ENCODE data around the gene SATL1. TPM values are rescaled to one million over a fixed set of nuclear protein-coding genes. Genes with fewer than 3 reads are reported as not detected.

The SATL1 gene
- total RNA-seq, 1 experiment from 2014 or later = not detected

DNA sequence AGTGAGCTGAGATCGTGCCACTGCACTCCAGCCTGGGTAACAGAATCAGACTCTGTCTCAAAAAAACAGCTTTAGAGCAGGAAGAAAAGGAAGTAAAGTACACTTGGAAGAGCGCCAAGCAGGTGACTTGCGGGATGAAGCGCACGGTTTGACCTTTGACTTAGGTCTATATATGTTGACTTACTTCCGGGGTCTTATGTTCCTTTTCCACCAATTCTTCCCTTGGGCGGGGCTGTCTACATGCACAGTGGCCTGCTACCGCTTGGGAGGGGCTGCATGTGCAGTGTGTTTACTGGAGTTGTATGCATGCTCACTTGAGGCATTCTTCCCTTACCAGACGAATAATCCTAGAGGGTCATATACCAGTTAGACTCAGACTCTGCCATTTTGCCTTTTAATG, 131.3 kb downstream of the SATL1 start:
- no peaks in the 10 kb centered on the region for H3K9me3 ChIP-seq (ENCODE audit: control insufficient read depth in 1 of 2, insufficient read depth in 1 of 2, low read depth in 1 of 2, low read length in 2 of 2)
- no peaks in the 10 kb centered on the region for H3K27me3 ChIP-seq (ENCODE audit: insufficient read depth, low read length)
- ChIA-PET CTCF (no interaction called here), RAD21 (ENCODE audit: low non-redundant PET in 1 of 2, low total read pairs in 2 of 2, uncharacterized antibody in 2 of 2, unreplicated experiment in 2 of 2) (no interaction called here), POLR2A (no interaction called here)
- H3K4me1 ChIP-seq (ENCODE audit: control insufficient read depth in 1 of 2, insufficient read depth in 2 of 2, low read length in 2 of 2) = no peaks in the 10 kb centered on the region
- H3K27ac ChIP-seq (ENCODE audit: low read depth, low read length) = no peak overlapping the region
- ATAC-seq = no peak
- no peak overlapping the region for H3K4me3 ChIP-seq (replicated peaks in 1 of 2; ENCODE audit: low read depth in 1 of 2, low read length in 2 of 2)
- H3K79me2 ChIP-seq (ENCODE audit: insufficient read depth, low read length) = no peaks in the 10 kb centered on the region
- intact Hi-C loops (cut with micrococcal nuclease) = no loop called here
- BruUV-seq (replicated peaks) = no TSS peak
- H3K9me2 ChIP-seq (ENCODE audit: insufficient read depth) = no peaks in the 10 kb centered on the region
- H3K36me3 ChIP-seq (ENCODE audit: control insufficient read depth in 1 of 2, insufficient read depth in 2 of 2, low read length in 2 of 2) = no peaks in the 10 kb centered on the region
- TF ChIP-seq CTCF (IDR thresholded peaks at IDR 0.05 in 2 of 3, conservative IDR thresholded peaks at IDR 0.05 in 1 of 3; ENCODE audit: borderline replicate concordance in 1 of 3, insufficient read depth in 1 of 3, low read depth in 2 of 3, low read length in 2 of 3) (no peak), JUND (IDR thresholded peaks at IDR 0.05) (no peak), CEBPB (IDR thresholded peaks at IDR 0.05; ENCODE audit: low read depth) (no peak), POLR2AphosphoS5 (IDR thresholded peaks at IDR 0.05; ENCODE audit: low read depth, low read length) (no peak), TCF7L2 (IDR thresholded peaks at IDR 0.05; ENCODE audit: borderline replicate concordance, extremely low read depth, insufficient read depth, insufficient read length) (no peak), RAD21 (IDR thresholded peaks at IDR 0.05; ENCODE audit: low read depth) (no peak)
- TF ChIP-seq, protein P1, sequence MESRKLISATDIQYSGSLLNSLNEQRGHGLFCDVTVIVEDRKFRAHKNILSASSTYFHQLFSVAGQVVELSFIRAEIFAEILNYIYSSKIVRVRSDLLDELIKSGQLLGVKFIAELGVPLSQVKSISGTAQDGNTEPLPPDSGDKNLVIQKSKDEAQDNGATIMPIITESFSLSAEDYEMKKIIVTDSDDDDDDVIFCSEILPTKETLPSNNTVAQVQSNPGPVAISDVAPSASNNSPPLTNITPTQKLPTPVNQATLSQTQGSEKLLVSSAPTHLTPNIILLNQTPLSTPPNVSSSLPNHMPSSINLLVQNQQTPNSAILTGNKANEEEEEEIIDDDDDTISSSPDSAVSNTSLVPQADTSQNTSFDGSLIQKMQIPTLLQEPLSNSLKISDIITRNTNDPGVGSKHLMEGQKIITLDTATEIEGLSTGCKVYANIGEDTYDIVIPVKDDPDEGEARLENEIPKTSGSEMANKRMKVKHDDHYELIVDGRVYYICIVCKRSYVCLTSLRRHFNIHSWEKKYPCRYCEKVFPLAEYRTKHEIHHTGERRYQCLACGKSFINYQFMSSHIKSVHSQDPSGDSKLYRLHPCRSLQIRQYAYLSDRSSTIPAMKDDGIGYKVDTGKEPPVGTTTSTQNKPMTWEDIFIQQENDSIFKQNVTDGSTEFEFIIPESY (IDR thresholded peaks at IDR 0.05; ENCODE audit: extremely low read depth, insufficient replicate concordance, low read length) = no peak
- no peak overlapping the region for H3K9ac ChIP-seq (ENCODE audit: low read length)
- DNase-seq (ENCODE audit: low read depth, low spot score) = no peak
- H4K20me1 ChIP-seq (ENCODE audit: insufficient read depth) = no peaks in the 10 kb centered on the region
- no peak overlapping the region for H3K4me2 ChIP-seq (ENCODE audit: low read length)
- H2AFZ ChIP-seq (ENCODE audit: low read depth, low read length, poor library complexity, severe bottlenecking) = no peak overlapping the region

All from HCT116 (cell line).